HAP-1 (cell line): ENCODE data around the gene COBL.

Source experiments
- DNase-seq, 2 experiments: peaks; one replicate each; pipeline ENCODE4 v3.0.0-alpha.2; 2016 to 2020; ENCODE audit warnings: low spot score in 2 of 2
- H3K27me3 ChIP-seq: fragments of 250-450 bp; sonication (Bioruptor Pico); 2 replicates; pipeline ENCODE4 v1.5.1; 2020; ENCODE audit warnings: low read depth, mild to moderate bottlenecking, moderate library complexity
- H3K36me3 ChIP-seq: fragments of 250-450 bp; sonication (Bioruptor Pico); replicated peaks from 2 replicates; pipeline ENCODE4 v1.5.1; 2020; ENCODE audit warnings: mild to moderate bottlenecking
- H3K4me1 ChIP-seq: fragments of 250-450 bp; sonication (Bioruptor Pico); 2 replicates; pipeline ENCODE4 v1.5.1; 2020; ENCODE audit warnings: mild to moderate bottlenecking
- H3K4me3 ChIP-seq: fragments of 250-450 bp; sonication (Bioruptor Pico); 2 replicates; pipeline ENCODE4 v1.5.1; 2020; ENCODE audit warnings: mild to moderate bottlenecking, moderate library complexity
- H3K9me3 ChIP-seq: fragments of 250-450 bp; sonication (Bioruptor Pico); 2 replicates; pipeline ENCODE4 v1.5.1; 2020; ENCODE audit warnings: mild to moderate bottlenecking, moderate library complexity
- in situ Hi-C: fragments of 300-500 bp; cut with MboI; formaldehyde crosslinking; loops from 3 replicates; pipeline ENCODE4 v1.14.3; 2020; ENCODE audit warnings: low sequenced_read_pairs, inconsistent platforms, mixed read lengths

COBL gene

GRCh38 chr7:51126813-51127617, 189.6 kb downstream of the COBL start:
- DNase-seq, result no peak
- in situ Hi-C loops, result loop anchor here (25.0 kb wide), 1 partner anchor 1015 kb away; no protein-coding TSS in a partner anchor
- Histone ChIP-seq H3K27me3 (no peaks in the 10 kb centered on the region), H3K9me3 (no peaks in the 10 kb centered on the region), H3K4me1 (no peaks in the 10 kb centered on the region), H3K4me3 (no peak overlapping the region), H3K36me3 (no peaks in the 10 kb centered on the region)

DNA sequence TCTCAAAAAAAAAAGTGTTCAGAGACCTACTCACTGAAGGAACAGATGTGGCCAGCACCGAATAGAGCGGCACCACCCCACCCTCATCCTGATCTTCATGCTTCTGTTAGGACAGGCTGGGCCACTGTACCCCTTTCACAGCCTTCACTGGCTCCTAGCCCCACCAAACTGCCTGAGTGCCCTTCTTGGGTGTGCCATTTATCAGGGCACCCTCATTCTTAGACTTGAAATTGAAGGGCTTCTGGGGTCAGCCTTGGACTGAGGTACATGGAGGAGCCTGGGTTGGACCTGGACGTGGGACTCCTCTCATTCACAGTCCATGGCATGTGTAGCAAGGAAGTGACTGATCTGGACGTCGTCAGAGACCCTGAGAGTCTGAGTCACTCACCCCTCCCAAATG, 190.3 kb downstream of the COBL start:
- H3K36me3 ChIP-seq, result no peaks in the 10 kb centered on the region
- no peaks in the 10 kb centered on the region for H3K9me3 ChIP-seq
- H3K27me3 ChIP-seq, result no peaks in the 10 kb centered on the region
- in situ Hi-C loops, result loop anchor here (25.0 kb wide), 1 partner anchor 1014 kb away; no protein-coding TSS in a partner anchor
- H3K4me1 ChIP-seq, result no peaks in the 10 kb centered on the region
- no peak overlapping the region for H3K4me3 ChIP-seq
- DNase-seq, result no peak

- no peaks in the 10 kb centered on the region for H3K27me3 ChIP-seq
- no peak for DNase-seq
- no peak overlapping the region for H3K4me3 ChIP-seq
- in situ Hi-C loops, result no loop called here
- H3K9me3 ChIP-seq, result no peaks in the 10 kb centered on the region
- no peaks in the 10 kb centered on the region for H3K4me1 ChIP-seq
- no peaks in the 10 kb centered on the region for H3K36me3 ChIP-seq
Measured at GRCh38 chr7:51124321-51124720, 192.3 kb downstream of the COBL start.

DNA sequence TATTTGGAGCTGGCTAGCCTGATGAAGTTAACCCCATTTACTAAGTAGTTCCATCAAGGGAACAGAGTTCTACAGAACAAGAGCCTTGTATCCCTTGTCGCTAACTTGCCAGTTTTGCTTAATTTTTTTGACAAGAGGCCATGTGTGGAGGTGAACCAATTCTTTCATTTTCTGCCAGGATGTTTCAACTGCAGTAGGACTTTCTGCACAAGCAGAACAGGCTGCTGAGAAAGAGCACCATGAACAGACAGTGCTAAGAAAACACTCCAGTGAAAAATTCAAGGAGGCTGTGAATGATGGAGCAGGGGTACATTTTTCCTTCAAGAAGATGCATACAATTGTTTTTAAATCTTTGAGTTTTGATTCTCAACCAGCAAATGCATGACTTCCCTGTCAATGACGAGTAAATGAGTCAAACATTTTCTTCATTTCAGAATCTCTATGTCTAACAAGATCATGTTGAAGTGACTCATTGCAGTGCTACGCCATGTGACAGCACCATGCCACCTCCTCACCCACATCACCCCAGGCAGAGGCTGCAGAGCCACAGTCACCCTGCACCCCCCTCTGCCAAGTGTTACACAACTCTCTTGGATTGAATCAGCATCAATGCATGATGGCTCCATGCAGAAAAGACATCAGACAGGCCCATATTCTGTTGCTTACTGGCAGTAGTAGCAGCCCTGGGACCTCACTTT, 193.1 kb downstream of the COBL start:
- no peaks in the 10 kb centered on the region for H3K36me3 ChIP-seq
- no peaks in the 10 kb centered on the region for H3K27me3 ChIP-seq
- H3K4me1 ChIP-seq, result no peaks in the 10 kb centered on the region
- H3K4me3 ChIP-seq, result no peak overlapping the region
- H3K9me3 ChIP-seq, result no peaks in the 10 kb centered on the region
- in situ Hi-C loops, result no loop called here
- DNase-seq, result no peak

DNA sequence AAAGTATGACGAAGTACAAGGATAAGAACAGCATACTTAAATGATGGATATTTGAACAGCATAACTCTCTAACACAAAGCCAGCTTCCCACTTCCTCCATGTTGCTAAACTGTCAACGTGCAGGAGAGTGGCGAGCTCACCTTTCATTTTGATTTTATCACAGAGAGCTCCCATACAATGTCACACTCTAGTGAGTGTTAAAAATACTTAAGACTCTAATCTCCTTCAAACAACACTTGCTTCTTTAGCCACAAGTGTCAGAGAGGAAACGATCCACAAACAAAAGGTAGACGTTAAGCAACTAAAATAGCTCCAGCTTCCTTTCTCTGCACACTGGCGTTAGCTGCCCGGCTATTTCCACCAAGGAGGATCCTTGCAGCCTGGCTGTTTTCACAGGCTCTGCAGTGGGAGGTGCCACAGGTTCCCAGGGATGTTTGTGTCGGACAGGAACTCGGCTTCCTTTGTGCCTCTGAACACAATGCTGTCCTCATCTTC, 194.6 kb downstream of the COBL start:
- H3K4me3 ChIP-seq, result no peak overlapping the region
- DNase-seq, result no peak
- H3K27me3 ChIP-seq, result no peaks in the 10 kb centered on the region
- in situ Hi-C loops, result no loop called here
- H3K9me3 ChIP-seq, result no peaks in the 10 kb centered on the region
- H3K36me3 ChIP-seq, result no peaks in the 10 kb centered on the region
- H3K4me1 ChIP-seq, result no peaks in the 10 kb centered on the region

GRCh38 chr7:51121036-51121790, 195.4 kb downstream of the COBL start:
- Histone ChIP-seq H3K27me3 (no peaks in the 10 kb centered on the region), H3K4me3 (no peak overlapping the region), H3K4me1 (no peaks in the 10 kb centered on the region), H3K36me3 (no peaks in the 10 kb centered on the region), H3K9me3 (no peaks in the 10 kb centered on the region)
- in situ Hi-C loops, result no loop called here
- no peak for DNase-seq

DNA sequence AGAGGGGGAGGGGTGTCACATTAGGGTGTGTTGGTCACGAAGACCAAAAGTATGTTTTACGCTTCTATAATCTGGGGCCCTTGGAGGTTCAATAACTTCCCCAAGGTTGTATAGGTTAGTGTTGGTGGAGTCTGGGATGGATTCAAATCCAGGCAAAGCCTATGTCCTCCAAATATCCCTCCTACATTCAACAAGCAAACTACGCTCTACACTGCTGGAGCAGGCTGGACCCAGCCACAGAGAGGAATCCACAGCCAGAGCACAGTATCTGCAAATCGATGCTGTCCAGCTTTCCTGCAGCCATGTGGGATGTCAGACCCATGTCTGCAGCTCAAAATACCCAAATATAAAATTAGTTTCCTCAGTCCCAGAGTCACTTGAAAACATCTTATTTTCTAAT, 198.0 kb downstream of the COBL start:
- H3K9me3 ChIP-seq, result no peaks in the 10 kb centered on the region
- no peaks in the 10 kb centered on the region for H3K36me3 ChIP-seq
- no peak for DNase-seq
- no peaks in the 10 kb centered on the region for H3K27me3 ChIP-seq
- in situ Hi-C loops, result no loop called here
- H3K4me1 ChIP-seq, result no peaks in the 10 kb centered on the region
- H3K4me3 ChIP-seq, result no peak overlapping the region

DNA sequence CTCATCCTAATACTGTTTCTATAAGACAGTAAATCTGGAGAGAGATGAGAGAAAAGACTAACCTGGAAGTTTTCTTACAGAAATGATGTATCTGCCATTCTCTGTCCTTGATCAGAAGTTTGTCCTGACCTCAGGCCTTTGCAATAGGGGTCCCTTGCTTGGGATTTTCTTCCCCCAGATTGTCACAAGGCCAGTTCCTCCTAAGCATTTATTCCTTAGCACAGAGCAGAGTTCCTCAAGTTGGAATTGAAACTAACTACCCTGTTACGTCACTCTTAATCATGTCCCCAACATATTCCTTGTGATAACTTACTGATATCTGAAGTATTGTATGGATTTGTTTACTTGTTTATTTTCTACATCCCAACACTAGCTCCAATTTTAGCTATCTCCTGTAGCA, 202.1 kb downstream of the COBL start:
- DNase-seq, result no peak
- Histone ChIP-seq H3K36me3 (no peaks in the 10 kb centered on the region), H3K4me3 (no peak overlapping the region), H3K27me3 (no peaks in the 10 kb centered on the region), H3K9me3 (no peaks in the 10 kb centered on the region), H3K4me1 (no peaks in the 10 kb centered on the region)
- in situ Hi-C loops, result no loop called here

GRCh38 chr7:51113962-51114361, 202.6 kb downstream of the COBL start:
- no peaks in the 10 kb centered on the region for H3K9me3 ChIP-seq
- in situ Hi-C loops, result no loop called here
- H3K4me1 ChIP-seq, result no peaks in the 10 kb centered on the region
- no peaks in the 10 kb centered on the region for H3K36me3 ChIP-seq
- H3K27me3 ChIP-seq, result no peaks in the 10 kb centered on the region
- DNase-seq, result no peak
- no peak overlapping the region for H3K4me3 ChIP-seq

DNA sequence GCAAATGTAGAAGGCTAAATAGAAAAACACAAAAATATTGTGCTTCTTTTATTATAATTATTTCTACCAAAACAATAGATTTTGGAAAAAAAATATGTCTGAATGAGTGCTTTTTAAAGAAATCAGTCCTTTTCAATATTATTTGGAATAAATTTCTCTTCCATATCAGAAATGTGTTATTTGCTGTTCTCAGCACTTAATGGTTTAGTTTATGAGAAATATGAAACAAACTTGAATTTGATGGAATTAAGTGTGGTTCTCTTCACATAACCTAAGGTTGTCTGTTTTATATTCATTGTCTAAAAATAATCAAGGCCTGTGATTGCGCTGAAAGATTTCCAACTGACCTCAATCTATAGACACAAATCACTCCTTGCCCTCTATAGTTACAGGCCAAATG, 203.0 kb downstream of the COBL start:
- Histone ChIP-seq H3K4me1 (no peaks in the 10 kb centered on the region), H3K9me3 (no peaks in the 10 kb centered on the region), H3K4me3 (no peak overlapping the region), H3K36me3 (no peaks in the 10 kb centered on the region), H3K27me3 (no peaks in the 10 kb centered on the region)
- in situ Hi-C loops, result no loop called here
- DNase-seq, result no peak

GRCh38 chr7:51111241-51111940, 205.2 kb downstream of the COBL start:
- DNase-seq, result no peak
- H3K4me3 ChIP-seq, result no peak overlapping the region
- H3K36me3 ChIP-seq, result no peaks in the 10 kb centered on the region
- no peaks in the 10 kb centered on the region for H3K4me1 ChIP-seq
- H3K9me3 ChIP-seq, result no peaks in the 10 kb centered on the region
- in situ Hi-C loops, result no loop called here
- no peaks in the 10 kb centered on the region for H3K27me3 ChIP-seq

DNA sequence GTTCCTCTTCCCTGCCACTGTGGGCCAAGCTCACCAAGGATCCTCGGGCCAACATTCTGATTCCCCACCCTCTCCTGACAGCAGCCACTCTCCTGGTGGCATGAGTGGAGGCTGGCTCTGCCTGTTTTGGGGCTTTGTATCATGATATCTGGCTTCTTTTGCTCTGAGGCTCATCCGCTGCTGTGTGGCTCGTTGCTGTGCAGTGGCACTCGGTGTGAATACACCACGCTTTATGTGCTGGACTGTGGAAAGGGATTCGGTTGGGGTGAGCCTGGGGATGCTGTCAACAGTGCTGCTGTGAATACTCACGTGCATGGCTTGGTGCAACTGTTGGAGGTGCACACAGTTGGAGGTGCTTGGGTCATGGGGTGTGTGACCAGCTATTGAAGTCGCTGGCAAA, 208.5 kb downstream of the COBL start:
- Histone ChIP-seq H3K4me3 (no peak overlapping the region), H3K4me1 (no peaks in the 10 kb centered on the region), H3K27me3 (no peaks in the 10 kb centered on the region), H3K36me3 (no peaks in the 10 kb centered on the region), H3K9me3 (no peaks in the 10 kb centered on the region)
- in situ Hi-C loops, result no loop called here
- no peak for DNase-seq

GRCh38 chr7:51104278-51104677, 212.3 kb downstream of the COBL start:
- H3K9me3 ChIP-seq, result no peaks in the 10 kb centered on the region
- H3K27me3 ChIP-seq, result no peaks in the 10 kb centered on the region
- no peaks in the 10 kb centered on the region for H3K36me3 ChIP-seq
- in situ Hi-C loops, result no loop called here
- H3K4me1 ChIP-seq, result no peaks in the 10 kb centered on the region
- DNase-seq, result no peak
- H3K4me3 ChIP-seq, result no peak overlapping the region
